DND-41 (cell line): Measurements from ENCODE around the gene CRYBB3.

ENCODE experiments used
- ATAC-seq: fragments of 200-7000 bp; cut with Tn5 transposase; 3 replicates; pipeline ENCODE4 v1.9.1; 2021; ENCODE audit warnings: low read depth; ENCODE audit not compliant: insufficient read depth
- DNase-seq: peaks from one replicate; pipeline ENCODE4 v3.0.0-alpha.2; 2020
- H2AFZ ChIP-seq: 2 replicates; pipeline ENCODE4 v1.6.0; 2012; ENCODE audit warnings: low read depth, low read length
- H3K27ac ChIP-seq: 2 replicates; pipeline ENCODE4 v1.5.1; 2012; ENCODE audit warnings: low read length, inconsistent platforms
- H3K27me3 ChIP-seq: fragments of 200-600 bp; sonication (generic); 2 replicates; pipeline ENCODE4 v1.6.0; 2012; ENCODE audit warnings: low read length, mild to moderate bottlenecking, inconsistent platforms; ENCODE audit not compliant: insufficient read depth, poor library complexity
- H3K36me3 ChIP-seq: 2 replicates; pipeline ENCODE4 v1.5.1; 2012; ENCODE audit warnings: low read length, inconsistent platforms; ENCODE audit not compliant: insufficient read depth
- H3K4me1 ChIP-seq: 2 replicates; pipeline ENCODE4 v1.5.1; 2012; ENCODE audit warnings: mild to moderate bottlenecking, low read length; ENCODE audit not compliant: insufficient read depth
- H3K4me2 ChIP-seq: 2 replicates; pipeline ENCODE4 v1.6.0; 2012; ENCODE audit warnings: mild to moderate bottlenecking, moderate library complexity, low read length, inconsistent platforms; ENCODE audit not compliant: insufficient read depth
- H3K4me3 ChIP-seq, 2 experiments: fragments of 200-600 bp in 1 of 2; shearing (Covaris generic) in 1 of 2; 2 replicates each; pipeline ENCODE4 v1.5.1; 2012 to 2016; ENCODE audit warnings: inconsistent platforms in 2 of 2, low read length in 2 of 2, mild to moderate bottlenecking in 2 of 2, low read depth in 1 of 2, moderate library complexity in 1 of 2
- H3K79me2 ChIP-seq: 2 replicates; pipeline ENCODE4 v1.6.0; 2012; ENCODE audit warnings: low read length, inconsistent platforms; ENCODE audit not compliant: insufficient read depth
- H3K9ac ChIP-seq: 2 replicates; pipeline ENCODE4 v1.6.0; 2012; ENCODE audit warnings: low read depth, mild to moderate bottlenecking, inconsistent platforms, low read length, moderate library complexity
- H3K9me3 ChIP-seq: 2 replicates; pipeline ENCODE4 v1.5.1; 2012; ENCODE audit warnings: low read length, moderate library complexity, mild to moderate bottlenecking, inconsistent platforms; ENCODE audit not compliant: insufficient read depth, severe bottlenecking
- H4K20me1 ChIP-seq: 2 replicates; pipeline ENCODE4 v1.6.0; 2012; ENCODE audit warnings: low read length; ENCODE audit not compliant: insufficient read depth
- CTCF ChIP-seq: IDR thresholded peaks from 2 replicates; pipeline ENCODE4 v1.5.1; 2012; ENCODE audit warnings: borderline replicate concordance, low read length, moderate library complexity, mild to moderate bottlenecking; ENCODE audit not compliant: poor library complexity, severe bottlenecking; ENCODE audit errors: extremely low read depth
- EZH2 ChIP-seq: IDR thresholded peaks from 3 replicates; pipeline ENCODE4 v1.6.1; 2012; ENCODE audit warnings: borderline replicate concordance, low read depth, mild to moderate bottlenecking, moderate library complexity, low read length, inconsistent platforms; ENCODE audit not compliant: severe bottlenecking

Gene CRYBB3

GRCh38 chr22:25196326-25196725 lies 3.3 kb upstream of the CRYBB3 start:
- H3K9ac ChIP-seq = no peak overlapping the region
- no peaks in the 10 kb centered on the region for H3K79me2 ChIP-seq
- no peak overlapping the region for H3K4me2 ChIP-seq
- H3K4me1 ChIP-seq = no peaks in the 10 kb centered on the region
- H3K36me3 ChIP-seq = no peaks in the 10 kb centered on the region
- H3K4me3 ChIP-seq = no peak overlapping the region
- H4K20me1 ChIP-seq = 0 out of 2 replicates have a peak, but pooled peaks cover 4% of the 10 kb centered on the region
- H2AFZ ChIP-seq = no peak overlapping the region
- ATAC-seq = no peak
- H3K27ac ChIP-seq = no peak overlapping the region
- H3K27me3 ChIP-seq = no peaks in the 10 kb centered on the region
- no peaks in the 10 kb centered on the region for H3K9me3 ChIP-seq
- TF ChIP-seq EZH2 = no peak
- no peak for TF ChIP-seq CTCF
- no peak for DNase-seq

- H3K9me3 ChIP-seq = no peaks in the 10 kb centered on the region
- H3K4me2 ChIP-seq = no peak overlapping the region
- no peak overlapping the region for H3K9ac ChIP-seq
- H3K36me3 ChIP-seq = no peaks in the 10 kb centered on the region
- TF ChIP-seq CTCF (no peak), EZH2 (no peak)
- H3K27me3 ChIP-seq = no peaks in the 10 kb centered on the region
- no peak overlapping the region for H3K27ac ChIP-seq
- no peaks in the 10 kb centered on the region for H3K79me2 ChIP-seq
- H2AFZ ChIP-seq = no peak overlapping the region
- no peak overlapping the region for H3K4me3 ChIP-seq
- no peaks in the 10 kb centered on the region for H3K4me1 ChIP-seq
- ATAC-seq = no peak
- no peak for DNase-seq
- 0 out of 2 replicates have a peak, but pooled peaks cover 4% of the 10 kb centered on the region for H4K20me1 ChIP-seq
Observed at GRCh38 chr22:25197340-25197739, 2.3 kb upstream of the CRYBB3 start.

GRCh38 chr22:25200967-25201366 lies 1.3 kb downstream of the CRYBB3 start:
- no peak for TF ChIP-seq EZH2
- TF ChIP-seq CTCF = no peak
- Histone ChIP-seq H3K4me1 (no peaks in the 10 kb centered on the region), H2AFZ (no peak overlapping the region), H3K9ac (no peak overlapping the region), H3K79me2 (no peaks in the 10 kb centered on the region), H3K4me2 (no peak overlapping the region), H3K9me3 (no peaks in the 10 kb centered on the region), H3K27ac (no peak overlapping the region), H4K20me1 (0 out of 2 replicates have a peak, but pooled peaks cover 4% of the 10 kb centered on the region), H3K36me3 (no peaks in the 10 kb centered on the region), H3K4me3 (no peak overlapping the region), H3K27me3 (no peaks in the 10 kb centered on the region)
- DNase-seq (no peak), ATAC-seq (no peak)

GRCh38 chr22:25201557-25202273 lies 2.1 kb downstream of the CRYBB3 start:
- H3K4me3 ChIP-seq = no peak overlapping the region
- H3K9me3 ChIP-seq = no peaks in the 10 kb centered on the region
- H3K36me3 ChIP-seq = no peaks in the 10 kb centered on the region
- TF ChIP-seq EZH2 (no peak), CTCF (no peak)
- H3K79me2 ChIP-seq = no peaks in the 10 kb centered on the region
- H4K20me1 ChIP-seq = 0 out of 2 replicates have a peak, but pooled peaks cover 4% of the 10 kb centered on the region
- no peak overlapping the region for H3K4me2 ChIP-seq
- H2AFZ ChIP-seq = no peak overlapping the region
- H3K9ac ChIP-seq = no peak overlapping the region
- H3K27me3 ChIP-seq = no peaks in the 10 kb centered on the region
- ATAC-seq (no peak), DNase-seq (no peak)
- no peaks in the 10 kb centered on the region for H3K4me1 ChIP-seq
- H3K27ac ChIP-seq = no peak overlapping the region
